Measurements from ENCODE around the gene ZNF184.
A peak's percentile ranks its signal among the peaks of the same experiment; 100 is the strongest.

The ZNF184 gene

DNA sequence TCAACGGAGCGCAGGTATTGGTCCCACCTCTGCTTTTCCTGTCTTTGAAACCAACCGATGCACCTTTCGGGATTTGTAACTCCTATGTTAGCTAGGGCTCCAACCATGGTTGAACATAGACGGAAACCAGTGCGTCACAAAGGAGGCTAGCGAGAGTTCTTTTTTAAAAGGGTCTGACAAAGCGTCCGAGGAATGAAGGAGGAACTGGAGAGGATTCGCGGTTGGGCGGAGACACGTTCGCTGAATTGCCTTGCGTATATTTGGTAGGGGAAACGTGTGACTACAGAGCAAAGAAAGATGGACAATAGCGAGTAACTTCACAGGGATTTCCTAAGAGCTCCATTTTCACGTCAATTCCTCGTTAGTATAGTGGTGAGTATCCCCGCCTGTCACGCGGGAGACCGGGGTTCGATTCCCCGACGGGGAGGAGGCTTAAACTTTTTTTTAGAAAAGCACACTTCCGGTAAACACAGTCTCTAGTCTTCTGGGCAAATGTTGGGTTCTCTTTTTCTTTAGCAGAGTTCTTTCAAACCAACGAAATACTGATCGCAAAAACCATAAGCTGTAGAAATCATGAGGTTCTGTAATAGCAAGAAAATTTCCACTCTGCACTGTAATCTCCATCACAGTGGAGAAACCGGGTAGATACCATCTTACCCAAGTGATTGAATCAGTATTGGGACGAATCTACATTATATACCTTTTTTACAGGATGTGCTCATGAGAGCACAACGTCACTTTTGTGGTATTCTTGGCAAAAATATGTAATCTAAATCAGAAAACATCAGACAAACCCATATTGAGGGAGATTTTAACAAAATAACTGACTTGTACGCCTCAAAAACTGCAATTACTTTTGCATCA, 6.6 kb upstream of the ZNF184 start:
- Histone ChIP-seq H3K36me3 (ENCODE audit: insufficient read depth) (no peaks in the 10 kb centered on the region), H2AFZ (ENCODE audit: low read depth) (peak overlapping the region; percentile 87), H3K4me3 (IDR thresholded peaks at IDR 0.05; ENCODE audit: insufficient read depth, low read depth, low read length) (peak overlapping the region; percentile 49), H3K79me2 (ENCODE audit: insufficient read depth, low read depth) (no peaks in the 10 kb centered on the region), H4K20me1 (ENCODE audit: insufficient read depth) (no peaks in the 10 kb centered on the region), H3K27me3 (ENCODE audit: insufficient read depth, low read depth) (no peaks in the 10 kb centered on the region), H3K4me1 (ENCODE audit: low read depth, poor library complexity, severe bottlenecking) (peaks cover 26% of the 10 kb centered on the region), H3K4me2 (peak overlapping the region; percentile 80), H3K9ac (peak overlapping the region; percentile 73), H3K27ac (peak overlapping the region; percentile 87)
- TF ChIP-seq, protein P1, sequence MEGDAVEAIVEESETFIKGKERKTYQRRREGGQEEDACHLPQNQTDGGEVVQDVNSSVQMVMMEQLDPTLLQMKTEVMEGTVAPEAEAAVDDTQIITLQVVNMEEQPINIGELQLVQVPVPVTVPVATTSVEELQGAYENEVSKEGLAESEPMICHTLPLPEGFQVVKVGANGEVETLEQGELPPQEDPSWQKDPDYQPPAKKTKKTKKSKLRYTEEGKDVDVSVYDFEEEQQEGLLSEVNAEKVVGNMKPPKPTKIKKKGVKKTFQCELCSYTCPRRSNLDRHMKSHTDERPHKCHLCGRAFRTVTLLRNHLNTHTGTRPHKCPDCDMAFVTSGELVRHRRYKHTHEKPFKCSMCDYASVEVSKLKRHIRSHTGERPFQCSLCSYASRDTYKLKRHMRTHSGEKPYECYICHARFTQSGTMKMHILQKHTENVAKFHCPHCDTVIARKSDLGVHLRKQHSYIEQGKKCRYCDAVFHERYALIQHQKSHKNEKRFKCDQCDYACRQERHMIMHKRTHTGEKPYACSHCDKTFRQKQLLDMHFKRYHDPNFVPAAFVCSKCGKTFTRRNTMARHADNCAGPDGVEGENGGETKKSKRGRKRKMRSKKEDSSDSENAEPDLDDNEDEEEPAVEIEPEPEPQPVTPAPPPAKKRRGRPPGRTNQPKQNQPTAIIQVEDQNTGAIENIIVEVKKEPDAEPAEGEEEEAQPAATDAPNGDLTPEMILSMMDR (conservative IDR thresholded peaks at IDR 0.05; ENCODE audit: low read depth, low read length) = no peak

DNA sequence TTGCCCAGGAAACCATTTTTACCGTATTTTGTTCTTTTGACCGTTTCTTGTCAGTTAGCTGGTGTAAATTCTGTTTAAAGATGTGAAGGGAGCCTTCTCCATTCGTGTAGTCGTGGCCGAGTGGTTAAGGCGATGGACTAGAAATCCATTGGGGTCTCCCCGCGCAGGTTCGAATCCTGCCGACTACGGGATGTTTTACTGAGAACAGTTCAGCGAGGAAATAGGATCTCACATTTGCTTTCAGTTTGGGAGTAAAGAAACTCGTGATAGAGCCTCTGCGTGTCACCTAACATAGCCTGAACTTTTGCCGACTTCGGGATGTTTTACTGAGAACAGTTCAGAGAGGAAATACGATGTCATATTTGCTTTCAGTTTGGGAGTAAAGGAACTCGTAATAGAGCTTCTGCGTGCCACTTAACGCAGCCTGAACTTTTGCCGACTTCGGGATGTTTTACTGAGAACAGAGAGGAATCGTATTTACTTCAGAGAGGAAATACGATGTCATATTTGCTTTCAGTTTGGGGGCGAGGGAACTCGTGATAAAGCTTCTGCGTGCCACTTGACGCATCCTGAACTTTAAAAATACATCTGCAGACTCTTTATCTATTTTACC, 5.9 kb upstream of the ZNF184 start:
- no peaks in the 10 kb centered on the region for H4K20me1 ChIP-seq (ENCODE audit: insufficient read depth)
- peak overlapping the region; percentile 94 for H3K4me2 ChIP-seq
- TF ChIP-seq, protein P1 (conservative IDR thresholded peaks at IDR 0.05; ENCODE audit: low read depth, low read length) = no peak
- peak overlapping the region; percentile 87 for H3K27ac ChIP-seq
- peak overlapping the region; percentile 49 for H3K4me3 ChIP-seq (IDR thresholded peaks at IDR 0.05; ENCODE audit: insufficient read depth, low read depth, low read length)
- H3K27me3 ChIP-seq (ENCODE audit: insufficient read depth, low read depth) = no peaks in the 10 kb centered on the region
- H3K9ac ChIP-seq = peak overlapping the region; percentile 73
- H3K4me1 ChIP-seq (ENCODE audit: low read depth, poor library complexity, severe bottlenecking) = peaks cover 26% of the 10 kb centered on the region
- no peaks in the 10 kb centered on the region for H3K79me2 ChIP-seq (ENCODE audit: insufficient read depth, low read depth)
- H3K36me3 ChIP-seq (ENCODE audit: insufficient read depth) = no peaks in the 10 kb centered on the region
- peak overlapping the region; percentile 87 for H2AFZ ChIP-seq (ENCODE audit: low read depth)

DNA sequence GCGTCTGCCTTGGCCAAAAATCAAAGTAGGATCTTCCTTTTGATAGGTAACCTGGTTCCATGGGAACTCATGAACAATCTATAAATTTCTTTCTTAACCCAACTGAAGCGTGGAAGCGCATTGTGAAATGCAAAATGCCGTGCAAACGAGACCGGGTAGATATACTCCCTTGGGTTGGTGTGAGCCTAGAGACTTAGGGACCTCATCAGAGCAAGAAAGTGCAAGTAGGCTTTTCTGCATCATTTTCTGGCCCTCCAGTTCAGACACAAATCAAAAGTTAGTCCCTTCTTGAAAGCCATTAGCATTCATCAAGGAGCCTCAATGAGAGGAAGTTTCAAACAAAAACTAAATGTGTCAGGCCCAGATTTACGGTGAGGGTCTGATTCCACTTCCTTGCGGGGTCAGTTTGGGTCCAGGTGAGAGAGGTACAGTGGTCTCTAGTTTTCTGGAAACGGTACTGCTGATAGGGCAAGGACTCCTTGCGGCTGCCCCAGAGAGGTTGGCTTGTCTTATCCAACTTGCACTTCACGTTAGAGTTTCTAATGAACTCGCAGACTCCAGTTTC, 5.3 kb upstream of the ZNF184 start:
- no peak overlapping the region for H3K4me3 ChIP-seq (IDR thresholded peaks at IDR 0.05; ENCODE audit: insufficient read depth, low read depth, low read length)
- no peaks in the 10 kb centered on the region for H4K20me1 ChIP-seq (ENCODE audit: insufficient read depth)
- H3K9ac ChIP-seq = peak overlapping the region; percentile 73; the same call in 1 of the 2 replicates
- H3K4me2 ChIP-seq = peak overlapping the region; percentile 94
- H3K4me1 ChIP-seq (ENCODE audit: low read depth, poor library complexity, severe bottlenecking) = peaks cover 26% of the 10 kb centered on the region
- H3K27me3 ChIP-seq (ENCODE audit: insufficient read depth, low read depth) = no peaks in the 10 kb centered on the region
- TF ChIP-seq, protein P1 (conservative IDR thresholded peaks at IDR 0.05; ENCODE audit: low read depth, low read length) = no peak
- H3K27ac ChIP-seq = peak overlapping the region; percentile 87
- H3K36me3 ChIP-seq (ENCODE audit: insufficient read depth) = no peaks in the 10 kb centered on the region
- H2AFZ ChIP-seq (ENCODE audit: low read depth) = peak overlapping the region; percentile 87
- H3K79me2 ChIP-seq (ENCODE audit: insufficient read depth, low read depth) = no peaks in the 10 kb centered on the region

DNA sequence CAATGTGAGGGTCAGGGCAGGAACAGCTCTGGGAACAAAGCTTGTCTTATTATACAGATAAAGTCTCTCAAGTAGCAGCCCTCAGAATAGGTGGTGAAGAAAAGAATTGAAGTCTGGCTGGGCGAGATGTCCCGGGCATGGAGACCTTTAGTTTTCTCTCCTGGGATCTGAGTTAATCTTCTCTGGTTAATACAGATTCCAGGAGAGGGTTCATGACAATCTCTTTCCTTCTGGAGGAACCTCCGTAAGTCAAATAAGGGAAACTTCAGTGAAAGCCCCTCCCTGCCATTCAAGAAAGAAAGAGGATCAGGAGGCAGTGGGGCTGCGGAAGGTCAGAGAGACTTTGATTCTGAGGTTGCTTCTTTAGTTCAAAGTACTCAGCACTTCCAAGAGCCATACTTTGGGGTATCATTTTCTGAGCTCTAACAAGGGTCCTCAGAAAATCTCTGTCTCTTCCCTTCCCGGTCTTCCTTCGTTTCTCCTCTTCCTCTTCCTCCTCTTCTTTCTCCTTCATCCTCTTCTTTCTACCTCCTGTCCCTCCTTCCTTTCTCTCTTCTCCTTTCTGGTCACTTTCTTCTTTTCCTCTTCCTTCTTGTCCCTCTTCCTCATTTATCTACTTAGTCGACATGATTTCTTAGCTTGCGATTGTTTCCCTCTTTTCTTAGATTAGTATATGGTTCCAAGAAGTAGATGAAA, 4.6 kb upstream of the ZNF184 start:
- peak overlapping the region; percentile 73; the same call in 1 of the 2 replicates for H3K9ac ChIP-seq
- H3K27me3 ChIP-seq (ENCODE audit: insufficient read depth, low read depth) = no peaks in the 10 kb centered on the region
- peaks cover 26% of the 10 kb centered on the region for H3K4me1 ChIP-seq (ENCODE audit: low read depth, poor library complexity, severe bottlenecking)
- H3K79me2 ChIP-seq (ENCODE audit: insufficient read depth, low read depth) = no peaks in the 10 kb centered on the region
- peak overlapping the region; percentile 87; the same call in 1 of the 2 replicates for H3K27ac ChIP-seq
- no peak overlapping the region for H3K4me3 ChIP-seq (IDR thresholded peaks at IDR 0.05; ENCODE audit: insufficient read depth, low read depth, low read length)
- peak overlapping the region; percentile 94 for H3K4me2 ChIP-seq
- no peaks in the 10 kb centered on the region for H4K20me1 ChIP-seq (ENCODE audit: insufficient read depth)
- no peaks in the 10 kb centered on the region for H3K36me3 ChIP-seq (ENCODE audit: insufficient read depth)
- peak overlapping the region; percentile 87 for H2AFZ ChIP-seq (ENCODE audit: low read depth)
- TF ChIP-seq, protein P1 (conservative IDR thresholded peaks at IDR 0.05; ENCODE audit: low read depth, low read length) = no peak

Data from KMS-11 (cell line).